GM12873 (cell line): ENCODE data around the gene FHIT.

Source experiments
- TF ChIP-seq, protein P1 (sequence below): IDR thresholded peaks from 2 replicates; pipeline ENCODE4 v1.5.1; 2012; ENCODE audit warnings: low read depth, mild to moderate bottlenecking, moderate library complexity, low read length, control low read depth; ENCODE audit not compliant: insufficient read depth; ENCODE audit errors: missing control alignments

The FHIT gene

GRCh38 chr3:60898321-60898720 is 352.9 kb downstream of the FHIT start:
- TF ChIP-seq, protein P1, sequence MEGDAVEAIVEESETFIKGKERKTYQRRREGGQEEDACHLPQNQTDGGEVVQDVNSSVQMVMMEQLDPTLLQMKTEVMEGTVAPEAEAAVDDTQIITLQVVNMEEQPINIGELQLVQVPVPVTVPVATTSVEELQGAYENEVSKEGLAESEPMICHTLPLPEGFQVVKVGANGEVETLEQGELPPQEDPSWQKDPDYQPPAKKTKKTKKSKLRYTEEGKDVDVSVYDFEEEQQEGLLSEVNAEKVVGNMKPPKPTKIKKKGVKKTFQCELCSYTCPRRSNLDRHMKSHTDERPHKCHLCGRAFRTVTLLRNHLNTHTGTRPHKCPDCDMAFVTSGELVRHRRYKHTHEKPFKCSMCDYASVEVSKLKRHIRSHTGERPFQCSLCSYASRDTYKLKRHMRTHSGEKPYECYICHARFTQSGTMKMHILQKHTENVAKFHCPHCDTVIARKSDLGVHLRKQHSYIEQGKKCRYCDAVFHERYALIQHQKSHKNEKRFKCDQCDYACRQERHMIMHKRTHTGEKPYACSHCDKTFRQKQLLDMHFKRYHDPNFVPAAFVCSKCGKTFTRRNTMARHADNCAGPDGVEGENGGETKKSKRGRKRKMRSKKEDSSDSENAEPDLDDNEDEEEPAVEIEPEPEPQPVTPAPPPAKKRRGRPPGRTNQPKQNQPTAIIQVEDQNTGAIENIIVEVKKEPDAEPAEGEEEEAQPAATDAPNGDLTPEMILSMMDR: no peak

DNA sequence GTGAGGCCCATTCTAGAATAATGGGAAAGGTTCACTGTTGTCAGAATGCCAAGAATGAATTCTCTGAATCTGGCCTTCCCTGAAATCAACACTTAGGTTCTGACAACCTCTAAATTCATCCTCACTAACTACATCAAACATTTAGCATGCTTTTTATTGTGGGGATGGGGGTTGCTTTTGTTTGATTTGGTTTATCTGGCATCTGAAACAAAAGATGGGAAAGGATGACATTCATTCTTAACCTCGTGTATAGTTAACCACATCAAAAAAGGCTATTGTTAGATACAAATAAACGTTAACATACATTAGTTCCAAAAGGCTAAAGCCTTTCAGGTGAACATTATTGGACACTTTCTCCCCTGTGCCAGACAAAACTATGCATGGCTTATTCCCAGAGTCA is 357.3 kb downstream of the FHIT start:
- TF ChIP-seq, protein P1: no peak

DNA sequence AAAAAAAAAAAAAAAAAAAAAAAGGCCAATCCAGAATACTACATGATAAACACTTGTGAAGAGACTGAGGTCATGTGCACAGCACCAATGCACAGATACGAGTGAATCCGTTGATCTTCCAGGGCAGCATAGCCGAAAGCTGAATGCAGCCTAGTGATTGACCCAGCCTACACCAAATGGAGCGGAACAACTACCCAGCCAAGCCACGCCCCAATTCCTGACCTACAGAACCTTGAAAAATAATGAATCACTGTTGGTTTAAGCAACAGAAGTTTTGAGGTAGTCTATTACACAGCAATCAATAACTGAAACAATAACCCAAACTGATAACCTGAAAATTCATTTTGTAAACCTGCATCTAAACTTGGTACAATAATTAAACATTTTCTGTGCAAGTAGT is 361.0 kb downstream of the FHIT start:
- TF ChIP-seq, protein P1: no peak

DNA sequence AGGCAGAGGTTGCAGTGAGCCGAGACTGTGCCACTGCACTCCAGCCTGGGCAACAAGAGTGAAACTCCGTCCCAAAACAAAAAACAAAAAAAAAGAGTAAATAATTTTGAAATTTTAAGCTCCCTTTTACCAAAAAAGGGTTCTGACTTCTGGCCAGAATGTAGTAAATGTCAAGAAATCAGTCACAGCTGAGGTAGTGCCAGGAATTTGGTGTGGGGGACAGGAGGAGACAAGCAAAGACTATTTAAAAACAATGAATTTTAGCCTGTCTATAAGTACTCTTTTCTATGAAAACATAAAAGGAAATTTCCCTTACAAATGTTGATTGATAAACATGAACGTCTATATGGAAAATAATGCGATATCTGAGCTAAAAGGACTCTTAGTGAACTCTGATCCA is 363.7 kb downstream of the FHIT start:
- TF ChIP-seq, protein P1: no peak

GRCh38 chr3:60886518-60886917 is 364.7 kb downstream of the FHIT start:
- TF ChIP-seq, protein P1: no peak

GRCh38 chr3:60884005-60884404 is 367.2 kb downstream of the FHIT start:
- TF ChIP-seq, protein P1: no peak

DNA sequence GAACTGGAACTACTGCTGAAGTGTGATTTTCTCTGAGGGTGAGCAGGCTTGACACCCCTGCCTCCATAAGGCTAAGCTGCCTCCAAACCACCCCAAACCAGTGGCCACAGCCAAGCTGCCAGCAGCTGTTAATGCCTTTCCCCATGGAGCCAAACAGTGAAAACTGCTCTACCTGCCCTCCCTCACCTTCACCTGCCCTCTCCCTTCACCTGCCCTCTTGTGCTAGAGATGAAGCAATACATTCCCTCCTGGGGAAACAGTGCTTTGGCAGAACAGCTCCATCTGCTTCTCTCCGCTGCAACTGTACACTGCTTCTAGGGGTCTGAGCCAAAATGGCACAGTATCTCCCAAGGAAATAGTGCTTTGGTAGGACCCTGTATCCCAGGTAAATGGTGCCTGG is 374.1 kb downstream of the FHIT start:
- TF ChIP-seq, protein P1: no peak
